ENCODE measurements around the gene ACLY. TPM values are rescaled to one million over a fixed set of nuclear protein-coding genes. Genes with fewer than 3 reads are reported as not detected.

The ACLY gene
- polyA plus RNA-seq, 2 of the 4 experiments (the other 2 are of a cell fraction), result 355 to 376 TPM

- WGBS (ENCODE audit: missing lambda C conversion rate), result 88% methylated on average over 1 of the region's 1 CpG
- no peak overlapping the region for H3K4me3 ChIP-seq
- CTCF ChIA-PET, result interaction anchor here (0.9 to 1.2 kb wide), 4 partner anchors 12 to 127 kb away, joined by 3 to 6 read pairs (median 3); partner anchors contain the start of gene P3H4
- DNase-seq (ENCODE audit: low read depth in 1 of 2, low spot score in 1 of 2) (no peak), FAIRE-seq (no peak), ATAC-seq (no peak; a peak in 2 of 6 replicates)
- no peak overlapping the region for H3K27ac ChIP-seq
- H3K4me2 ChIP-seq, result no peak overlapping the region
- no peak for TF ChIP-seq RNF2 (IDR thresholded peaks at IDR 0.05; ENCODE audit: borderline replicate concordance, low read depth)
- TF ChIP-seq JUN (IDR thresholded peaks at IDR 0.05), result peak in 1 of 2 experiments; percentile 51; a peak in 2 of 5 replicates
- TF ChIP-seq CTCF (IDR thresholded peaks at IDR 0.05), result no peak
- TF ChIP-seq REST (IDR thresholded peaks at IDR 0.05), result no peak
- no peak for TF ChIP-seq FOSB (CRISPR knock-in tag; IDR thresholded peaks at IDR 0.05)
- TF ChIP-seq FOSL2 (IDR thresholded peaks at IDR 0.05), result no peak
- TF ChIP-seq FOSL2 (CRISPR knock-in tag; IDR thresholded peaks at IDR 0.05), result no peak
- no peak for TF ChIP-seq HES2 (IDR thresholded peaks at IDR 0.05)
- TF ChIP-seq NR3C1 (IDR thresholded peaks at IDR 0.05), result no peak
- no peaks in the 10 kb centered on the region for H3K9me3 ChIP-seq
- H3K4me1 ChIP-seq, result no peaks in the 10 kb centered on the region
- POLR2A ChIA-PET, result interaction anchor here (0.5 to 2.2 kb wide), 4 partner anchors 8 to 50 kb away, joined by 3 to 8 read pairs (median 4); partner anchors contain the start of genes FKBP10, KLHL11 and P3H4
These were observed 95.6 kb downstream of the ACLY start for GRCh38 chr17:41823141-41823524.

- WGBS (ENCODE audit: missing lambda C conversion rate), result 91% methylated on average over 12 of the region's 12 CpGs
- H3K9me3 ChIP-seq, result no peaks in the 10 kb centered on the region
- POLR2A ChIA-PET, result interaction anchor here (0.5 to 2.2 kb wide), 3 partner anchors 9 to 50 kb away, joined by 3 to 8 read pairs (median 4); partner anchors contain the start of genes FKBP10 and P3H4
- no peak overlapping the region for H3K27ac ChIP-seq
- H3K4me3 ChIP-seq, result no peak overlapping the region
- DNase-seq (ENCODE audit: low read depth in 1 of 2, low spot score in 1 of 2) (no peak), FAIRE-seq (no peak), ATAC-seq (no peak; a peak in 1 of 6 replicates)
- no peaks in the 10 kb centered on the region for H3K4me1 ChIP-seq
- no peak overlapping the region for H3K4me2 ChIP-seq
- no peak for TF ChIP-seq JUNB (IDR thresholded peaks at IDR 0.05)
- no peak for TF ChIP-seq RCOR1 (IDR thresholded peaks at IDR 0.05; ENCODE audit: low read depth, low read length)
- TF ChIP-seq E2F6 (IDR thresholded peaks at IDR 0.05; ENCODE audit: borderline replicate concordance, low read depth), result no peak
- no peak for TF ChIP-seq CBX2 (IDR thresholded peaks at IDR 0.05; ENCODE audit: borderline replicate concordance, low read depth)
- CTCF ChIA-PET, result interaction anchor here (0.7 to 1.2 kb wide), 5 partner anchors 11 to 126 kb away, joined by 3 to 6 read pairs (median 3); partner anchors contain the start of gene P3H4
These were observed 96.3 kb downstream of the ACLY start for GRCh38 chr17:41822216-41823140.

GRCh38 chr17:41821776-41822175 is 97.0 kb downstream of the ACLY start:
- 88% methylated on average over 14 of the region's 14 CpGs for WGBS (ENCODE audit: missing lambda C conversion rate)
- no peaks in the 10 kb centered on the region for H3K9me3 ChIP-seq
- no peak overlapping the region for H3K27ac ChIP-seq
- FAIRE-seq (no peak), ATAC-seq (peak in 1 of 2 experiments; percentile 3; a peak in 1 of 6 replicates), DNase-seq (ENCODE audit: low read depth in 1 of 2, low spot score in 1 of 2) (no peak)
- no peak overlapping the region for H3K4me2 ChIP-seq
- CTCF ChIA-PET, result interaction anchor here (0.9 to 1.0 kb wide), 2 partner anchors 9 to 73 kb away, joined by 3 to 4 read pairs; no protein-coding TSS in a partner anchor
- H3K4me3 ChIP-seq, result no peak overlapping the region
- POLR2A ChIA-PET, result no interaction called here
- H3K4me1 ChIP-seq, result no peaks in the 10 kb centered on the region
- TF ChIP-seq MAX (IDR thresholded peaks at IDR 0.05) (no peak), EHF (CRISPR knock-in tag; IDR thresholded peaks at IDR 0.05) (no peak), ZSCAN20 (CRISPR knock-in tag; IDR thresholded peaks at IDR 0.05) (no peak), CBX8 (IDR thresholded peaks at IDR 0.05) (no peak), CTCF (IDR thresholded peaks at IDR 0.05) (no peak), SREBF2 (IDR thresholded peaks at IDR 0.05) (no peak), RNF2 (IDR thresholded peaks at IDR 0.05; ENCODE audit: borderline replicate concordance, low read depth) (no peak), FOSL2 (IDR thresholded peaks at IDR 0.05) (no peak), FOSL2 (CRISPR knock-in tag; IDR thresholded peaks at IDR 0.05) (no peak), JUN (IDR thresholded peaks at IDR 0.05) (no peak; a peak in 1 of 5 replicates), RAD21 (conservative IDR thresholded peaks at IDR 0.05 in 1 of 2, IDR thresholded peaks at IDR 0.05 in 1 of 2) (no peak), ZNF302 (CRISPR knock-in tag; IDR thresholded peaks at IDR 0.05) (no peak), MAFK (IDR thresholded peaks at IDR 0.05; ENCODE audit: partially characterized antibody) (no peak)
